ENCODE measurements around the gene IFNG-AS1. TPM values are rescaled to one million over a fixed set of nuclear protein-coding genes. Genes with fewer than 3 reads are reported as not detected.

Gene IFNG-AS1
- total RNA-seq, 2 donors from 2014 or later: 1.8 to 2.7 TPM

GRCh38 chr12:68065687-68066086 is 76.4 kb downstream of the IFNG-AS1 start:
- peak overlapping the region; percentile 47 for H3K4me3 Mint-ChIP-seq
- H3K36me3 Mint-ChIP-seq: peaks cover 78% of the 10 kb centered on the region

DNA sequence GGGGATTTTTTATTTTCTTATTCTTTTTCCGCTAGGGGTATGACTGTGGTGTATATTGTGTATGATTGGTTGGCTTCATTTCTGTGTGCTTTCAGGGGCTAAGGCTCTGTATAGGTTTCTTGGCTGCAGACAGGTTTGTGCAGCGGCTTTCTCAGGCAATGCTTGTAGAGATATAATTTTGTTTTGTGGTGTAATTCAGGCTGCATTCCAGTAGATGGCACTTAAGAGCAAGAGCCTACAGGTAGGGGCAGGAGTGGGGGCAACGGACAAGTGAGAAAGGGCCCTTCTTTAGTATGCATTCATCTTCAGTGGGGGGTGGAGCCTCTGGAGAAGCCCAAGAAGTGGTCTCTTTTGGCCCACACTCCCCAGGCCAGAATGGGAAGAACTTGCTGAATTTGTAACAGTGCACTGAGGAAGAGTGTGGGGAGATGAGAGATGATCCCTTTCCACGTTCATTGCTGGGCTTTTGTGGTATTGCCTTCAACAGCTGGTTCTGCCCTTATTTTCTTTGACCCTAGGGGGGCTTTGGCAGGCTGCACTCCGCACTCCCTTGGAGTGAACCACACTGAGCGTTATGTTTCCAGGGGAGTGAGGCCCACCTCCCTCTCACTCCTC is 78.6 kb downstream of the IFNG-AS1 start:
- peak overlapping the region; percentile 92 to 93 for H3K27ac Mint-ChIP-seq
- peaks cover 59% of the 10 kb centered on the region for H3K36me3 Mint-ChIP-seq
- ATAC-seq (no peak), DNase-seq (ENCODE audit: low spot score) (no peak)
- H3K4me1 Mint-ChIP-seq (ENCODE audit: low read depth in 2 of 2): peaks cover 62 to 63% of the 10 kb centered on the region in 2 donors
- peak overlapping the region; percentile 12 for H3K4me3 Mint-ChIP-seq
- peaks cover 16% of the 10 kb centered on the region for H3K9me3 Mint-ChIP-seq
- H3K27me3 Mint-ChIP-seq: no peaks in the 10 kb centered on the region

More at GRCh38 chr12:68065687-68066086, 76.4 kb downstream of the IFNG-AS1 start:
- Mint-ChIP-seq H3K27ac (peak overlapping the region; percentile 92 to 93), H3K4me1 (ENCODE audit: low read depth in 2 of 2) (peaks cover 63 to 74% of the 10 kb centered on the region in 2 donors), H3K9me3 (peaks cover 28% of the 10 kb centered on the region), H3K27me3 (no peaks in the 10 kb centered on the region)
- ATAC-seq (no peak), DNase-seq (ENCODE audit: low spot score) (no peak)

DNA sequence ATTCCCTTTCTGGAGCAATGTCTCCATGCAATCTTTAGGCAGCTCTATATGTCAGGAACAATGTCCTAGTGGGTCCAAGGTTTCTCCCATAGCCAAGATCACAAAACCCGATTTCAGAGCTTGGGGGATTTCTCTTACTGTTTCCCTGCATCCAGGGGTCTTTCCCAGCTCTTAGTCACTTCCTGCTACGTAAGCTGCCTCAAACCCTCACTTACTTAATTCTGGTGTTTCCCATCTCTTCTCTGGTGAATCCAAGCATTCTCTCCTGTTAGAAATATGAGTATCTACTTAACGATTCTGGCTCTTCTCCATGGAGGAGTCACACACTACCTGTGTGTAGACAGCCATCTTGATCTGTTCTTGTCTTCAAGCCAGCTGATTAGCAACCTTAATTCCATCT is 80.0 kb downstream of the IFNG-AS1 start:
- H3K27ac Mint-ChIP-seq: peak overlapping the region; percentile 92 to 93
- peaks cover 55% of the 10 kb centered on the region for H3K36me3 Mint-ChIP-seq
- peaks cover 60 to 61% of the 10 kb centered on the region in 2 donors for H3K4me1 Mint-ChIP-seq (ENCODE audit: low read depth in 2 of 2)
- peaks cover 16% of the 10 kb centered on the region for H3K9me3 Mint-ChIP-seq
- peak overlapping the region; percentile 63 for H3K4me3 Mint-ChIP-seq
- no peaks in the 10 kb centered on the region for H3K27me3 Mint-ChIP-seq
- ATAC-seq (peak; percentile 60 to 88), DNase-seq (ENCODE audit: low spot score) (no peak)

Other genes starting within 250 kb of the IFNG-AS1 start
- over 10,000 TPM; 20,993 to 58,992 TPM for gene IFNG, start 170.3 kb downstream of the IFNG-AS1 start, total RNA-seq
- gene IL26, start 236.4 kb downstream of the IFNG-AS1 start, total RNA-seq: 10 to 100 TPM; 10.0 to 19.1 TPM

All from natural killer cell treated with Interleukin-12 subunit alpha and Interleukin-12 subunit beta and Interleukin-15 and Interleukin-18, amount 100 ng/mL, for 72 hours (primary cell).